ENCODE data around the gene FAH. TPM values are rescaled to one million over a fixed set of nuclear protein-coding genes. Genes with fewer than 3 reads are reported as not detected.
A peak's percentile ranks its signal among the peaks of the same experiment; 100 is the strongest.
"Not testable (repeated sequence)": the region's sequence is repeated elsewhere in the genome, so short reads cannot be mapped to it uniquely, and the experiment has no call there.

The FAH gene
- total and polyA plus RNA-seq, 7 donors: 9.1 to 60.2 (median 20.7) TPM

DNA sequence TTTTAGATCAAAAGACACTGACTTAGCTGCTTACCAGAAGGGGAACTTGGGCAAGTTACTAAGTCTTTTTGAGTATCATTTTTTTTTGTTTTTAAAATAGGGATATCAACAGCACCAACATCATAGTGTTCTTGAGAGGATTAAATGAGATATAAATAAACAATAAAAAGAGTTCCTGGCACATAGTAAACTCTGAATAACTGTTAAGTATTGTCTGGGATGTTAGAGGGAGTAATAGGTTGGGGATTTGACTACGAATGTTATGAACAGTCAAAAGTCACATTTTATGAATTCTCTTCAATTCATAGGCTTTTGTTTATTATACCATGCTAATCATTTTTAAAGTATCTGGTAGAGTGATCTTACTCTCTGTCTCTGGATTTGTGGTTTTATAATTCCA lies 37.8 kb upstream of the FAH start:
- no peaks in the 10 kb centered on the region for H3K9me3 ChIP-seq
- no peak overlapping the region for H3K4me3 ChIP-seq
- intact Hi-C loops (cut with DNase I): loop anchor here in 1 of 2 donors (2.0 kb wide), 1 partner anchor 42 kb away; no protein-coding TSS in a partner anchor
- H3K27ac ChIP-seq: no peak overlapping the region
- peaks cover 41% of the 10 kb centered on the region for H3K4me1 ChIP-seq
- ATAC-seq: no peak
- WGBS, 3 donors: 62 to 97% (median 66%) methylated on average over 1 of the region's 1 CpG
- no peaks in the 10 kb centered on the region for H3K36me3 ChIP-seq (ENCODE audit: insufficient read depth in 1 of 2, low read depth in 1 of 2)
- no peaks in the 10 kb centered on the region for H3K27me3 ChIP-seq (ENCODE audit: insufficient read depth in 3 of 3, low read length in 2 of 3)
- no peak for DNase-seq
- TF ChIP-seq, protein P1, sequence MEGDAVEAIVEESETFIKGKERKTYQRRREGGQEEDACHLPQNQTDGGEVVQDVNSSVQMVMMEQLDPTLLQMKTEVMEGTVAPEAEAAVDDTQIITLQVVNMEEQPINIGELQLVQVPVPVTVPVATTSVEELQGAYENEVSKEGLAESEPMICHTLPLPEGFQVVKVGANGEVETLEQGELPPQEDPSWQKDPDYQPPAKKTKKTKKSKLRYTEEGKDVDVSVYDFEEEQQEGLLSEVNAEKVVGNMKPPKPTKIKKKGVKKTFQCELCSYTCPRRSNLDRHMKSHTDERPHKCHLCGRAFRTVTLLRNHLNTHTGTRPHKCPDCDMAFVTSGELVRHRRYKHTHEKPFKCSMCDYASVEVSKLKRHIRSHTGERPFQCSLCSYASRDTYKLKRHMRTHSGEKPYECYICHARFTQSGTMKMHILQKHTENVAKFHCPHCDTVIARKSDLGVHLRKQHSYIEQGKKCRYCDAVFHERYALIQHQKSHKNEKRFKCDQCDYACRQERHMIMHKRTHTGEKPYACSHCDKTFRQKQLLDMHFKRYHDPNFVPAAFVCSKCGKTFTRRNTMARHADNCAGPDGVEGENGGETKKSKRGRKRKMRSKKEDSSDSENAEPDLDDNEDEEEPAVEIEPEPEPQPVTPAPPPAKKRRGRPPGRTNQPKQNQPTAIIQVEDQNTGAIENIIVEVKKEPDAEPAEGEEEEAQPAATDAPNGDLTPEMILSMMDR (IDR thresholded peaks at IDR 0.05): no peak

DNA sequence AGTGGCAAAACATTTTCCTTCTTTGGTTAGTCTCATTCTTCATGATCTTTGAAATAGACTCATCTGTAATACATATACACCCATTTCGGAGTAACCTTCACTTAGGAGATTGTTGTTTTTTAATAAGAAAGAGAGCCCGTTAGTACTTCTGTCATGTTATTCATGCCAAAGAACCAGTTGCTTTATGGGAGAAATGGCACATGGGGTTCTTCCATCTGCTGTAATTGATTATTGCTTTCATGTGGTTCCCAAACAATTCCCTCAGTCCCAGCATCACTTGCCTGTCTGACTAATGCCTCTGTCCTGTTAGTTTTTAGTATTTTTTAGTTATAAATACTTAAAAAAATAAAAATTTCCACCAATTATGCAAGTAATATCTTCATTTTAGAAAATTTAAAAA lies 33.8 kb upstream of the FAH start:
- no peak for ATAC-seq

DNA sequence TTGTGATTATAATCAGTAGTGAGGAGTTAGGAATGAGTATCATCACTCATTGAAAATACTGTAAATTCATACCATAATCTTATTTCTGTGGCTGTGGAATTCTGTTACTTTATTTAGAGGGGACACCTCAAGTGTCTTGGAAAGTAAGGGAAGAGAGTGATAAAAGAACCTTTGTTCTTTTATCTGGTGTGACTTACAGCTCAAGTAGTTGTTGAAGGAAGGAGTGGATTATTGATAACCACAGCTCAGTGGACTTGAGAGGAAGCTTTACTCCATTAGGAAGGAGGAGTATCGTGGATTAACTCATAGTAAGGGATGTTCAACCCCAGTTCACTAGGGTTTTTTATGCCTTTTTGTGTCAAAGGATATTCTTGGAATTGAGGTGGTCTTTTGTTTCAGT lies 32.2 kb upstream of the FAH start:
- Histone ChIP-seq H3K4me1 (peaks cover 12% of the 10 kb centered on the region), H3K36me3 (ENCODE audit: insufficient read depth in 1 of 2, low read depth in 1 of 2) (peaks cover 6 to 51% of the 10 kb centered on the region in 2 donors), H3K27ac (no peak overlapping the region), H3K4me3 (no peak overlapping the region), H3K27me3 (ENCODE audit: insufficient read depth in 3 of 3, low read length in 2 of 3) (no peaks in the 10 kb centered on the region), H3K9me3 (no peaks in the 10 kb centered on the region)
- no peak for ATAC-seq
- DNase-seq: no peak
- intact Hi-C loops (cut with DNase I): no loop called here
- 88 to 100% (median 93%) methylated on average over 1 of the region's 1 CpG for WGBS, 3 donors
- TF ChIP-seq, protein P1 (IDR thresholded peaks at IDR 0.05): no peak

More for the DNA sequence above, 33.8 kb upstream of the FAH start:
- H3K27me3 ChIP-seq (ENCODE audit: insufficient read depth in 3 of 3, low read length in 2 of 3): no peaks in the 10 kb centered on the region
- no peak for DNase-seq
- no peak overlapping the region for H3K4me3 ChIP-seq
- intact Hi-C loops (cut with DNase I): no loop called here
- H3K36me3 ChIP-seq (ENCODE audit: insufficient read depth in 1 of 2, low read depth in 1 of 2): peaks cover 6 to 38% of the 10 kb centered on the region in 2 donors
- 85 to 95% (median 93%) methylated on average over 2 of the region's 2 CpGs for WGBS, 3 donors
- TF ChIP-seq, protein P1 (IDR thresholded peaks at IDR 0.05): no peak
- H3K27ac ChIP-seq: no peak overlapping the region
- H3K4me1 ChIP-seq: peaks cover 22% of the 10 kb centered on the region
- no peaks in the 10 kb centered on the region for H3K9me3 ChIP-seq

DNA sequence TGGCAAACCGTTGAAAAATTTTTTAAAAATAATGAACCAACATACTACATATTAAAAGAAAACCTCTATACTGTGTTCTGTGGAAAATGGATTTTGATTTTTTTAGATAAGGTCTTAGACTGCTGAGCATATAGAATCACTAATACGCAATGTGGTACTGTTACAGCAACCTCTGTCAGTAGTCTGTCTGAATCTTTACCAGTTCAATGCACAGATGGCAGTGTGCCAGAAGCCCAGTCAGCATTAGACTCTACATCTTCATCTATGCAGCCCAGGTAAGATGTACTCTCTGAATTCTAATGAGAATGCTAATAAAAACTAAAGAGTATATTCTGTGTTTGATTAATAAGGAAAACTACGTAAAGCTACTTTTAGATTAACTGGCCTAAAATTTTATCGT lies 31.3 kb upstream of the FAH start:
- Histone ChIP-seq H3K27ac (no peak overlapping the region), H3K9me3 (no peaks in the 10 kb centered on the region), H3K4me1 (peaks cover 9% of the 10 kb centered on the region), H3K4me3 (no peak overlapping the region), H3K27me3 (ENCODE audit: insufficient read depth in 3 of 3, low read length in 2 of 3) (no peaks in the 10 kb centered on the region), H3K36me3 (ENCODE audit: insufficient read depth in 1 of 2, low read depth in 1 of 2) (peaks cover 6 to 54% of the 10 kb centered on the region in 2 donors)
- intact Hi-C loops (cut with DNase I): no loop called here
- TF ChIP-seq, protein P1 (IDR thresholded peaks at IDR 0.05): no peak
- WGBS, 3 donors: 92 to 94% (median 93%) methylated on average over 4 of the region's 4 CpGs
- ATAC-seq: no peak
- no peak for DNase-seq

DNA sequence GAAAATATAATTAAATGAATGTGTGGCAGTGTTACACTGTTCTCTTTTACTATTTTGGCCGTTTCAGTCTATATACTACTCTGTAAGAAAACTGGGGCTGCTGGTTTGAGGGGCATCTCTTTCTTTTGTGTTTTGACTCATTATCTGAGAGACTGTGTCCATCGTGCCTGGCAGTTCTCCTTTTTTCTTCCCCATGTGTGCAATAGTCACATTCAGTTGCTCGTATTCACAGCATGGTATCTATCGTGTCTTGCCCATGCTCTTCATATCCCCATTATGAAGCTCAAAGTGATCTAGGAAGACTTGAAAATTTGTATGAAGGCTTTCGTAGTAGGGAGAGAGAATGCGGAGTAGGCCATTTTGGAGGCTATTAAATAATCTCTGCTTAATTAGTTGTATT lies 29.8 kb upstream of the FAH start:
- H3K27me3 ChIP-seq (ENCODE audit: insufficient read depth in 3 of 3, low read length in 2 of 3): no peaks in the 10 kb centered on the region
- no peak overlapping the region for H3K27ac ChIP-seq
- WGBS, 3 donors: 94 to 95% (median 94%) methylated on average over 6 of the region's 6 CpGs
- ATAC-seq (no peak), DNase-seq (no peak)
- H3K4me1 ChIP-seq: peaks cover 4% of the 10 kb centered on the region
- no peak overlapping the region for H3K4me3 ChIP-seq
- TF ChIP-seq, protein P1 (IDR thresholded peaks at IDR 0.05): no peak
- intact Hi-C loops (cut with DNase I): no loop called here
- peaks cover 6 to 54% of the 10 kb centered on the region in 2 donors for H3K36me3 ChIP-seq (ENCODE audit: insufficient read depth in 1 of 2, low read depth in 1 of 2)
- no peaks in the 10 kb centered on the region for H3K9me3 ChIP-seq

DNA sequence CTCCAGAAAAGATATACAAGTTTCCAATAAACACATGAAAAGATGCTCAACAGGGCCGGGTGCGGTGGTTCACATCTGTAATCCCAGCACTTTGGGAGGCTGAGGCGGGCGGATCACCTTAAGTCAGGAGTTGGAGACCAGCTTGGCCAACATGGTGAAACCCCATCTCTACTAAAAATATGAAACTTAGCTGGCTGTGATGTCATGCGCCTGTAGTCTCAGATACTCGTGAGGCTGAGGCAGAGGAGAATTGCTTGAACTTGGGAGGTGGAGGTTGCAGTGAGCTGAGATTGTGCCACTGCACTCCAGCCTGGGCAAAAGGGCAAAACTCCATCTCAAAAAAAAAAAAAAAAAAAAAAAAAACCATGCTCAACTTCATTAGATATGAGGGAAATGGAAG lies 25.5 kb upstream of the FAH start:
- DNase-seq; H3K4me3 ChIP-seq; intact Hi-C loops (cut with DNase I); H3K4me1 ChIP-seq; H3K27ac ChIP-seq; H3K27me3 ChIP-seq (ENCODE audit: insufficient read depth in 3 of 3, low read length in 2 of 3); H3K9me3 ChIP-seq: not testable (repeated sequence)
- WGBS, 3 donors: 51 to 94% (median 75%) methylated on average over 6 of the region's 6 CpGs
- peak in 2 of 4 donors; percentile 40 to 72 for ATAC-seq
- H3K36me3 ChIP-seq (ENCODE audit: insufficient read depth in 1 of 2, low read depth in 1 of 2): peaks cover 11 to 63% of the 10 kb centered on the region in 2 donors
